ENCODE results near the gene FHOD3.

GRCh38 chr18:36455931-36456330 lies 158.4 kb downstream of the FHOD3 start:
- TF ChIP-seq CTCF (conservative IDR thresholded peaks at IDR 0.05) (no peak), EZH2 (IDR thresholded peaks at IDR 0.05; ENCODE audit: low read depth) (no peak)

All from PC-9 (cell line).